NCI-H1105 treated with DMSO at 0.1 percent for 48 hours (cell line): ENCODE results near the gene HPSE2.

Experiments used
- DNase-seq: peaks from one replicate; lab custom pipeline; 2025; lab: John Stamatoyannopoulos, UW

Gene HPSE2

DNA sequence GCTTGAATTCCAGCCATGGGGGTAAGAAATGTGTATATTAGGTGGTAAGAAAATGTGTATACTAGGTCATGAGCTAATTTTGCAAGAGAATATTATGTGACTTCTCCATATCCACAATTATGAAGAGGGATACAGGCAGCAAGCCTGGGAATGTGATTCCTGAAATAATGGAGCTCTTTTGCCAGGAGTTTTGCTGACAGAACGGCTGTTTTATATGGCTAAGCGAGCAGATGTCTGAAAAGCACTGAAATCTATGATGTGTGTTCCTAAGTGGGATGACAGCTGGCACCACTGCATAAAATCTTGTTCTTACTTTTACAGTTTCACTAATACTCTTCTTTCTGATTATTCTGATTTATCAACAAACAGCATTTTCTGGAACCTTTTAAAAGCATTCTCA lies 402.9 kb downstream of the HPSE2 start:
- no peak for DNase-seq

DNA sequence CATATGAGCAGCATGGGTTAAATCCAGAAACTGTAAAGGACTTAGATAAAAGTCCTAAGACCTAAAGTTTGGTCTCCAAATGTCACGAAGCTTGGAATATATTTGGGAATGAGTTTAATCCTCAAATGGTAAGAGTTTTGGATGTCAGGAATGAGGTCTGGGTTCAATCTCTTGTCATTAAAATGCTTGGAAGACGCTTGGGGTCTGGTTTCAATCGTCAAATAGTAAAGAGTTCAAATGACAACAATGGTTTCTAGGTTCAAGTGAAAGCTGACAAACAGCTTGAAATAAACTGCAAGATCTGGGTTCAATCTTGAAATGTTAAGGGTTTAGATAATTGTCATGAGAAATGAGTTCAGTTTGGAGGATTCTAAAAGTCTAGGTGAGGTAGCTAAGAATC lies 403.5 kb downstream of the HPSE2 start:
- DNase-seq, result no peak

DNA sequence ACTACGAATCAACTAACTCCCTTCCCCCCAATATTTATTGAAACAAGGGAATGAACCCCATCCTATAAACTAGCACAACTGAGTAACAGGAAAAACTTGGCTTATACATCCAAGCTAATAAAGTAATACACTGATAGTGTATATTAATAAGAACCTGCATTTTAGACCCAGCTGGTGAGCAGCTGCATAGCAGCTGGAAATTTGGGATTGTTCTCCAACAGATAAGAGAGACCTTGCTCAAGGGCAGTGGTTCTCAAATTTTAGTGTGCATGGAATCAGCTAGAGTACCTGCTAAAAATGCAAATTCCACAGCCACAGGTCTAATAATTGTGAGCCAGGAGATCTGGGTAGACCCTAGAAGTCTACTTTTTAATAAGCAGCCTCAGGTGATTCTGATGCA lies 404.3 kb downstream of the HPSE2 start:
- no peak for DNase-seq

DNA sequence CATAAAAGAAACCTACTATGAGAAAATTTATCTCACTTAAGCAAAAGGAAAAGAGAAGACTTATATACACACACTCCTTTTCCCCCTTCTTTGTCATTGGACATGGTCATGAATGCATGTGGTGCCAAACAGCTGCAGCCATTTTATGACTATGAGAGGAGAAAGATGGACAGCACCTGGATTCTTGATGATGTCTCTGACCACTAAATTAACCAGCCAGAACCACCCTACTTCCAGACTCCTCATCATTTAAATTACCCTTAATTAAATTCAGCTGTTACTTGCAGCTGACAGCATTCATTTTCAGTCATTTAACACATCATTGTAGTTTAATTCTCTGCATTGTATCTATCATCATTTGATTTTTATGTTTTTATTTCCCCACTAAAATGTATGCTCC lies 409.9 kb downstream of the HPSE2 start:
- DNase-seq, result no peak

DNA sequence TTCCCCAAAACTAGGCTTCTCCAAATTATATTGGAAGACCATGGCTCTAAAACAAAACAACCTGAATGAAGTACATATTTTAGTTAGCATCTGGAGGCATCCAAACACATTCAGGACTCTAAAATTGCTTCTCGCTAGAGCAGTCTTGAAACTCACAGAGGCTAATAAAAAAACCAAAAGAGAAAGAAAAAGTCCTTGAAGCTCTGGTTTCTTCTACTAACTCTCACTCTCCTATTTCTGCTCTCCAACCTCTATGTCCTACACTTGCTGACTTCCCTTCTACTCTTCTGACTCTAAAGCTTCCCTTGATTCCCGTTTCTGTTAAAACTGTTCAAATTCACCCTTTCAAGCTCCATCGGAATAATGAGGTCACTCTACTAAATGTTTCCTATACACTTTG lies 418.3 kb downstream of the HPSE2 start:
- no peak for DNase-seq

DNA sequence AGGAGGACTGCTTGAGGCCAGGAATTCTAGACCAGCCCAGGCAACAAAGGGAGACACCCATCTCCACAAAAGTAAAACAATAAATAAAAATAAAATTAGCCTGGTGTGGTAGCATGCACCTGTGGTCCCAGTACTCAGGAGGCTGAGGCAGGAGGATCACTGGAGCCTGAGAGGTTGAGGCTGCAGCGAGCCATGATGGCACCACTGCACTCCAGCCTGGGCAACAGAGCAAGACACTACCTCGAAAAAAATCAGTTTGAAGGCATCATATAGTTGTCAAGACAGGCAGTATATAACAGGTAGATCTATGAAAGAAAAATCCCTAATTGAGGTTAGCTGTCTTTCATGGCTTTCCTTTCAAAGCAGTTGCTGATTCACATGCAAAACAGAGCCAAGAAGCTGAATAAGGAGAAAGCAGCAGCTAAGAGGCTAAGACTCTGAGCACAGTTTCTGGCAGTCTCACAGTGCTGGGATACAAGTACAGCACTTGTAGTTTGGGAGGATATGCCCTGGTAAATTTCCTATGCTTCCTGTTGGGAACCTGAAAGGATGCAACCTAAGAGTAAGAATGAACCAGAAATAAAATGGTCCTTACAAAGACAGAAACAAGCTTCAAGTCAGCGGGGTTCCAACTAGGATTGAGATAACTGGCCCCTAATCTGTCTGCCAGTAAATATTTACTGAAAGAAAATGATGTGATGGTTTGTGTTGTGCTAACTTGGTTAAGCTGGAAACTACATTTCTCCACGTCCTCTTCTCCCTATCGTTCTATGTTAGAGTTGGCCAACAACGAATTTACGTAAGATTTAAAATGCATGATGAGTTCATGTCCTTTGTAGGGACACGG lies 420.4 kb downstream of the HPSE2 start:
- no peak for DNase-seq

DNA sequence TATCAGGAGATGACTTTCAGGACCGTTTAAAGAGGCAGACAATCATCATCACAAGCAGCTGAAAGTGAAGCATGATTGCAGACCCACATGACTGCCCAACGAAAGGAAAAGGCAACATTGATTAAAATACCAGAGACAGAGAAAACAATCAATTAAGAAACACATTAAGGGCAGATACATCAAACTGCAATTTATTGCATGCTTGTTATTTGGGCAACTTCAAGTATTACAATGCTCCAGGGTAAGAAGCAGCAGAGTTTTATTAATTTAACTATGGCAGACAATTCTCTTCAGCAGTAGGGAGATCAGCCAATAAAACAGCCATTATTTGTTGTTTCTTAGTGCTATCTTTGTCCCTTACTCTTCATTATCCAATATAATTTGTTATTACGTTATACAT lies 421.2 kb downstream of the HPSE2 start:
- no peak for DNase-seq

DNA sequence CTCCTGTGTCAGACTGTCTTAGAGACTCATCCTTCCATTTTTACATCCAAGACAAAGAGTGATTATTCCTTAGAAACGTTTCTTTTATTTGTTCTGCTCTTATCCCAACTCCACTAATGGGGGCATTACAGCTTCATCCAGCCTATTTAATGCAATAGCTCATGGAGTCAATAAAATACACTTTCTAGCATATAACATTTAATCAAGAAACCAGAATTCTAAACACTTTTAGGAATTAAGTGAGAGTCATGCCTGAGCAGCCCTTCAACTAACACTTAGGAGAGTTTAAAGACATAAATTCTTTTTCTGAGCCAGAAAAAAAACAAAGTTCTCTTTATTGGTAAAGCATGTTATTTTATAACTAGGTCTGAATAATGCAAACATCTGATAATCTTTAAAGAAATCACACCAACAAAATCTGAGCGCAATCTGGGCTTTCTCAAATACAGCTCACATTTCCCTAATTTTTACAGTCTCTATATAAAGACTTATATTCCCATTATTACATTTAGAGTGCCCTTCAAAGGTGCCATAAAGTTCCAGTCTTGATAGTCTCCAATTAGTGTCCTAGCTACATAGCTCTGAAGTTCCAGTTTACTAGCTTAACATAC lies 427.3 kb downstream of the HPSE2 start:
- no peak for DNase-seq

DNA sequence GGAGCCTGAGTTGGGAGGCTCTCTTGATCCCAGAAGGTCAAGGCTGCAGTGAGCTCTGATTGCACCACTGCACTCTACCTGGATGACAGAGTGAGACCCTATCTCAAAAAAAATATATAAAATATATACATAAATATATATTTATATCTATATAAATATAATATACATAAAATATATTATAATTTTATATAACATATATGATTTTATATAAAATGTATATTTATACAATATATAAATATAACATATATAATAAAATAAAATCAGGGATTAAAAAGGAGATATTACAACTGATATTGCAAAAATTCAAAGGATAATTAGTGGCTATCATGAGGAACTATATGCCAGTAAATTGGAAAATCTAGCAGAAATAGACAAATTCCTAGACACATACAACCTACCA lies 435.4 kb downstream of the HPSE2 start:
- DNase-seq, result no peak

DNA sequence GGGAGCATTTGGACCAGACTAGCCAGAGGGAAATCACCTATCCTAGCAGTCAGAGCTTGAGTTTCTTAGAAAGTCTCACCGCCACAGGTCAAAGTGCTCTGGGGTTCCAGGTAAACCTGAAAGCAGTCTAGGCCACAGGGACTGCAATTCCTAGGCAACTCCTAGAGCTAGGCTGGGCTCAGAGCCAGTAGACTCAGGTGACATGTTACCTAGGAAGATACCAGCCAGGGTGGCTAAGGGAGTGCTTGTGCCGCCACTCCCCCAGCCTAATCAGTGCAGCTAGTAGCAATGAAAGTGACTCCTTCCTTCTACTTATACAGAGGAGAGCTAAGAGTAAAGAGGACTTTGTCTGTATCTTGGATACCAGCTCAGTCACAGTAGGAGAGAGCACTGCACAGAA lies 440.2 kb downstream of the HPSE2 start:
- no peak for DNase-seq

DNA sequence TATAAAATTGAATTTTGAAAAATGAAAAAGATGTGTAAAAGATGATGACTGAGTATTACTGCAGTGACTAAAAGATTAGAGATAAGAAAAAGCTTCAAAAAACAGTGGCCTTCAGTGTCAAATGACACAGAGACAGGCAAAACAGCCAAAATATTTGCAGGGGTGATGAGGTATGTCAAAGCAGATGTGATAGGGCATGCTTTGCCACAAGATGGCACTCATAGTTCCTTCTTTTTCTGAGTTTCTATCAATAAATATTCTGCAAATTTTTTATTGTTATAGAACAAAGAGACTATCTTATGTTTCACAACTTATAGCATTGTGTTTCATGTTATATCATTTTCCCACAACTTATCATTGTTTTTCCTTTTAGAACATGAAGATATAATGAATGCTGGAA lies 444.8 kb downstream of the HPSE2 start:
- DNase-seq, result peak; percentile 3

DNA sequence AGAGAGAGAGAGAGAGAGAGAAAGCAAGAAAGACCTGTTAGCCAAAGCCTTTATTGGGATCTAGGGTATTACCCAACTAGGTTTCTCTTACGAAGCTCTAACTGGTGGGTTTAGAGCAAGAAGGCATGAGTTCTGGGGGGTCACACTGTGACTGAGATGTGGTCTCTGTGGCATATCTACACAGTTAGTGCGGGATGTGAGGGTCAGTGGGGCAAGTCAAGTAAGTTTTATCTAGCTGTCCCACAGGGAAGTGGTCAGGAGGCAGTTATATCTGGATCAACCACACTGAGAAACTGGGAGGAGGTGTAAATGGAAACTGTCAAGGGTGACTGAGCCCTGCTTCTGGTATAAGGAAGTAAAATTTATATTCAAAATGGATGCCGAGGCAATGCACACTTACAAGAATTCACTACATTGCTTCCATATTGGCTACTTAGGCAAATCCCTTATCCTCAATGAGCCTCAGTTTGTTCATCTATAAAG lies 457.3 kb downstream of the HPSE2 start:
- DNase-seq, result no peak

DNA sequence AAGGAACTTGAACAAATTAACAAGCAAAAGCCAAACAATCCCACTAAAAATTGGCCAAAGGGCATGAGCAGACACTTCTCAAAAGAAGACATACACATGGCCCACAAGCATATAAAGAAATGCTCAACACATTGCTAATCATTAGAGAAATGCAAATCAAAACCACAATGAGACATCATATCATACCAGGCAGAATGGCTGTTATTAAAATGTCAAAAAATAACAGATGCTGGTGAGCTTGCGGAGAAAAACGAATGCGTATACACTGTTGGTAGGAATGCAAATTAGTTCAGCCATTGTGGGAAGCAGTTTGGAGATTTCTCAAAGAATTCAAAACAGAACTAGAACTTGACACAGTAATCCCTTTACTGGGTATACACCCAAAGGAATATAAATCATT lies 477.2 kb downstream of the HPSE2 start:
- no peak for DNase-seq

DNA sequence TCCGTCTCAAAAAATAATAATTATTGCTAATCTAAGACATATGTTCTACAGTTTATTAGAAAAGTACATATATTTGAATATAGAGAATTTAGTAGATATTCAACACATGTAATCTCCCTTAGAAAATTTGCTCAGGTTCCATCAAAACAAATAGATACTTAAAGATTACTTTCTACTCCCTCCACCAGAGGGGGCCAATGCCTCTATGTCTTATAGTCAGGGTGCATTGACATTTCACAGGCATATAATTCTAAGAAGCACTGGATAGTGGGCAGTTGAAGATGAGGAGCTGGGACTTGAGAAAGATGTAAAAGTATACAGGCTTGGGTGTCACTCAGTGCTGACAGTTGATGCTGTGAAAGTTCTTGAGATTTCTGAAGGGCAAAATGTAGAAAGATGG lies 487.4 kb downstream of the HPSE2 start:
- DNase-seq, result peak; percentile 1

DNA sequence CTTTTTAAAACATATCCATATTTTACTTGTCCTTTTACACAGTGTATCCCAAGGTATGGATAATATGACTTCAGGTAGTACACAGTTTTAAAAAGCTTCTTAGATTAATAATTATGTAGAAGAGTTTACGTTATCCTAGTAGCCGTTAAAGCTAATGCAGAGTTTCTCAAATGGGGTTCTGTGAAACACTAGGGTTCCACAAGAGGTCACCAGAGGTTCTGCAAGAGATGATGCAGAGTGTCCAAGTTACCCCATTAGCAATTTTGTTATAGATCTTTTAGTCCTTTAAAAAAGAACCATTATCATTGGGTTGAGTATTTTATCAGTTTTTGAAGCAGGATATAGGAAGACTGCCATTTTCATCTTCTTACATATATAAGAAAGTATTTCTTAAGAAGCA lies 490.0 kb downstream of the HPSE2 start:
- DNase-seq, result no peak

DNA sequence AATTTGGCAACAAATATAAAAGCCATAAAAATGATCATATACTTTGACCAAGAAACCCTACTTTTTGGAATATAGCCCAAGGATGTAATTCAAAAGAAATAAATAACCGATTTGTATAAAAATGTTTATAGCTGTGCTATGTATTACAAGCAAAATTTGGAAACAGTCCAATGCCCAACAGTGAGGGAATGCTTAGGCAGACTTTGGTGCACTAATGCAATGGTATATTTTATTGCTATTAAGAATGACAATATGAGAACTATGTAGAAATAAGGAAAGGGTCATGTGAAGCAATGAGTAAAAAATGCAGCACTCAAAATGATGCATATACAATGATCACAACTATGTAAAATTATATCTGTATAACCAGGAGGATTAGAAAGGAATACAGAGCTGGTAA lies 515.1 kb downstream of the HPSE2 start:
- no peak for DNase-seq

DNA sequence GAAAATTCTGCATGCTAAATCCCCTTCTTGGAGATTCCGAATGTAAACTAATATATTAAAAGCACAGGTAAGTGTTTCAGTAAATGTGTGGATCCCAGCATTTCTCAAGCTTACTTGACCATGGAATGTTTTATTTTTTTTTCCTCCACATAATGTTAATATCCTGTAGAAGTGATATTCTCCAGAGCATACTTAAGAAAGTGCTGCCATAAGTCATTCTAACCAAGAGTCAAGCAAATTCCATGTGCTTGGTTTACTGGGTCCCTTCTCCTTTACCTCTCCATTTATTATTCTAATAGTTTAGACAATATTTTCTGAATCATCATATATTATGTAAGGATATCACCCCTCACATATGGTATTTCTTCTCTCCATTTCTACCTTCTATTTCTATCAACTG lies 522.1 kb downstream of the HPSE2 start:
- no peak for DNase-seq

DNA sequence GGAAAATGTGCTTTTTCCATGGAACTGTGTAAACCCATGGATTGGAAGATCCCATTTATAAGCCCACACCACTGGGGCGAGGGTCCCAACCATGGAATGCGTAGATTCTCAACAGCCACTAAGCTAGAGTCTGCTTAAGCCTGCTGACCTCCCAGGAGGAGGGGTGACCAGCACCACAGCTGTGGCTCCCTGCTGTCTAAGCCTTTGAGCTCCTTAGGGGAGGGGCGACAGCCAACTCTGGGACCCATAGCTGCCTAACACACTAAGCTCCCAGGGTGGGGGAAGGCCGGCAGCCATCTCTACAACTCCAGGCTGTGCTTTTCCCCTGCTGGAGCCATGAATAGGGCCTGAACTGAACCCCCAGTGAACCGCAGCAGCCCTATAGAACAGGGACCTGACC lies 539.1 kb downstream of the HPSE2 start:
- no peak for DNase-seq

DNA sequence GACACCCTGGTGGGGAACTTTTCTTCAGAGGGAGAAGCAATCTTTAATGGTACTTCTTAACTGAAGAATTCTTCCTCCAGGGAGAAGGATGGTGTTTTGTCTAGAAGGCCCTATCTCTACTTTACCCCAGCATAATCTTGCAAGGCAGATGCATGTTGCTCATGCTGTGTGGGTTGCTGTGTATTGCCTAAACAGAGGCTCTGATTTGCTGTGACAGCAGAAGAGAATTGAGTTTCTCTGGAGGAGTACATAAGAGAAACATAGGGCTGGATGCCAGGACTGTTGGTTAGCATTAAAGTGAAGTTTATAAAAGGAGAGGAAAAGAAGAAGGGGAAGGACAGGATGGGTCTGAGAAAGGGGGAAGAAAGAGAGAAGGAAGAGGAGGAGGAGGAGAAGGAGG lies 540.8 kb downstream of the HPSE2 start:
- DNase-seq, result no peak

DNA sequence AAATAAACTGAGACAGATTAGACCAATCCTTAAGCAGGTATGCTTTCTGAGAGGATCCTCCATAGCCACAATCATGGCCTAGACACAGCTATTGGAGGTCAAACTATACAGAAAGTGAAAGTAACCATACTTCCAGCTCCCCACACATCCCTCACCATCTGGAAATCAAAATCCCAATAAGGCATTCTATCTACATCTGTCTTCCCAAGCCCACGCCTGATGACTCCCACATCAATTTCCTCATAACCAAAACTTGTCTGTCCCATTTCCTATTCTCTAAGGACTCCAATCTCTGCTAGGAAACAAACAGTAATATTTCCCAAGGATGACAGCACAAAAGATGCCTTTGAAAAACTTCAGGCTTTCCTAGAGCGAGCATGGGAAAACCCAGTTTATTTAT lies 541.6 kb downstream of the HPSE2 start:
- no peak for DNase-seq

DNA sequence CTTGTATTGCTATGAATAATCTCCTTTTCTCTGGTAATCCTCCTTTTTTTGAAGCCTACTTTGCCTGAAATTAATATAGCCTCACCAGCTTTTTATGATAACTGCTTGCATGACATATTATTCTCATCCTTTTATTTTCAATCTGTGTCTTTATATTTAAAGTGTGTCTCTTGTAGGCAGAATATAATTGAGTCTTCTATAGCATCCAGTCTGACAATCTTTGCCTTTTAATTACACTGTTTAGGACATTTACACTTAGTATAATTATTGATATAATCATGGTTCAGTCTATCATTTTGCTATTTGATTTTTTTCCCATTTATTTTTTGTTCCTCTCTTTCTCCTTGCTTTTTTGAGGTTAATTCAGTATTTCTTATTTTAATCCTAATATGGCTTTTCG lies 548.0 kb downstream of the HPSE2 start:
- no peak for DNase-seq

DNA sequence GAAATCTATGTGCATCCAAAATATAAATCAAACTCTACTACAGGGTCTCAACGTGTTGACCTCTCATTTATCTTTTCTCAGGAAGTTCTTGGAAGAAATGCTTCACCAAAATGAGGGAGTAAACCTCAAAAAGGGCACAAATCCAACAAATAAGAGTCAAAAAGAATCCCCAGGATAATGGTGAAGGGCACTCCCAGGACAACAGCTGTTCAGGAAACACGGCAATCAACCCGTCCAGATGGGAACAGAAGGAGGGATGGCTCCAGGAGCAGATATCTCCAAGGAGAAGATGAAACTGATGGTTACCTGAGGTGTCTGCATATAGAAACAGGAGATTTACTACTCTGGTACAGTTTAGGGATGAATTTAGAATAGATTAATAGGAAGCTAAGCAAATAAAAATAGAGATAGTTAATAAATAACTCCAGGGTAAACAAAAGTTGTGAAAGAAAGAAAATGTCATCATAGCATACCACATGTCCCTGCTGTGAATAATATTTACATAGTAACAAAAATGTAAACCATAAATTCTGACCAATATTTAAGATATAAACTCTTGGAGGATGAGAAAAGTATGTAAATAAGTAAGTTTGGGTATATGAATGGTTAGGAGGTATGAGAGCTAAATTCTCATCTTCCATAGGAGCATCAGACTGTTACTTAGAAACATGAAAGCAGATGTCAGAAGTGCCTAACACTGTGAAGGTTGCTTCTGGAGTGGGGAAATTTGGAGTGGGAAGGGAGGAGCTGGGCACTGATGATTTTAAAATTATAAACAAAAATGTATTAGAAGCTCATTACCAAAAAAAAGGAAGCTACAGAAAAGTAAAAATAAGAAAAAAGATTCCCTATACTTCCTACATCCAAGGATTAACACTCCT lies 551.4 kb downstream of the HPSE2 start:
- no peak for DNase-seq

DNA sequence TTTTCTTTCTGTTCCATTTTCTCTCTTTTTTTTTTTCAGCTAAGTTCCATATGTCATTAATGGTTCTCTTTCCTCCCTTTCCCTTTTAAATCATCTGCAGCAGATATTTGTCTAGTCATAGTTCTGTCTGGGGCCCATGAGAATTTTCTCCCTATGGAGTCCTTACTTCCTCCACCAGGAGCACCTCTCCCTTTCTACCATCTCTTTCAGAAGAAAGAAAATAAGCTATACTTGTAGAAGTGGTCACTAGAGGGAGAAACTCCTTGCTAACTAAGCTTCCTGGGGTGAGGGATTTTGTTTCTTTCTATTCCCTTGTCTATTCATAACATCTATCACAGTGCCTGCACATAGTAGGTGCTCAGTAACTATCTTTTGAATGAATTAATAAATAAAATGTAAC lies 558.8 kb downstream of the HPSE2 start:
- DNase-seq, result no peak
